HepG2 (cell line): Measurements from ENCODE around the gene FAM111A. TPM values are rescaled to one million over a fixed set of nuclear protein-coding genes. Genes with fewer than 3 reads are reported as not detected.

Experiments
- ASH2L ChIP-seq: fragments of 300-600, 200-600 bp; sonication (generic); IDR thresholded peaks from 2 replicates; pipeline ENCODE4 v1.7.0; 2017; ENCODE audit warnings: low read depth, mild to moderate bottlenecking, moderate library complexity, mixed read lengths, low read length; ENCODE audit not compliant: insufficient read length
- CBX2 ChIP-seq, 2 experiments: fragments of 200-600 bp in 1 of 2; sonication (generic); formaldehyde crosslinking in 1 of 2; IDR thresholded peaks; 2 replicates each; pipeline versions ENCODE4 v1.7.0 to v1.8.1; 2018 to 2022; ENCODE audit warnings: low read depth in 2 of 2, low read length in 1 of 2, mild to moderate bottlenecking in 1 of 2, missing genetic modification reagents in 1 of 2
- CENPX ChIP-seq: sonication (generic); formaldehyde crosslinking; IDR thresholded peaks from 2 replicates; pipeline ENCODE4 v1.9.0; 2021; ENCODE audit warnings: mild to moderate bottlenecking, missing genetic modification reagents, moderate library complexity
- GFI1 ChIP-seq: sonication (generic); formaldehyde crosslinking; IDR thresholded peaks from 2 replicates; pipeline ENCODE4 v1.5.0; 2020; ENCODE audit warnings: missing genetic modification reagents, mild to moderate bottlenecking, borderline replicate concordance
- HHEX ChIP-seq: IDR thresholded peaks from 2 replicates; pipeline ENCODE4 v1.6.1; 2016; ENCODE audit warnings: control low read depth
- HNF4A ChIP-seq: sonication (generic); formaldehyde crosslinking; IDR thresholded peaks from 2 replicates; pipeline ENCODE4 v1.4.0; 2020; ENCODE audit warnings: missing genetic modification reagents
- IRX3 ChIP-seq: sonication (generic); formaldehyde crosslinking; IDR thresholded peaks from 2 replicates; pipeline ENCODE4 v1.8.1; 2023; ENCODE audit warnings: mild to moderate bottlenecking, low read depth, missing genetic modification reagents, borderline replicate concordance
- JUND ChIP-seq: sonication (generic); formaldehyde crosslinking; IDR thresholded peaks from 2 replicates; pipeline ENCODE4 v1.8.0; 2022; ENCODE audit warnings: mild to moderate bottlenecking, missing genetic modification reagents
- MTA1 ChIP-seq: sonication (generic); formaldehyde crosslinking; IDR thresholded peaks from 2 replicates; pipeline ENCODE4 v1.4.0; 2020; ENCODE audit warnings: missing genetic modification reagents, mild to moderate bottlenecking, borderline replicate concordance
- NR2F1 ChIP-seq, 2 experiments: fragments of 450-650 bp in 1 of 2; formaldehyde crosslinking in 1 of 2; IDR thresholded peaks; 2 replicates each; pipeline versions ENCODE4 v1.5.0 to v1.6.1; 2016 to 2020; ENCODE audit warnings: mild to moderate bottlenecking in 1 of 2, missing compliant biosample characterization in 1 of 2, missing genetic modification reagents in 1 of 2, moderate library complexity in 1 of 2
- TBX2 ChIP-seq: sonication (generic); formaldehyde crosslinking; IDR thresholded peaks from 2 replicates; pipeline ENCODE4 v1.5.0; 2020; ENCODE audit warnings: missing genetic modification reagents, mild to moderate bottlenecking, borderline replicate concordance
- ZNF205 ChIP-seq: IDR thresholded peaks from 2 replicates; pipeline ENCODE4 v1.6.1; 2018; ENCODE audit warnings: missing biosample characterization, missing genetic modification reagents
- ZNF234 ChIP-seq: sonication (generic); formaldehyde crosslinking; conservative IDR thresholded peaks from 2 replicates; pipeline ENCODE4 v1.5.1; 2020; ENCODE audit warnings: mild to moderate bottlenecking, missing genetic modification reagents
- ZNF761 ChIP-seq: sonication (generic); formaldehyde crosslinking; conservative IDR thresholded peaks from 2 replicates; pipeline ENCODE4 v1.4.0; 2020; ENCODE audit warnings: mild to moderate bottlenecking, missing genetic modification reagents
- ZNF788 ChIP-seq: sonication (generic); formaldehyde crosslinking; IDR thresholded peaks from 2 replicates; pipeline ENCODE4 v1.5.0; 2020; ENCODE audit warnings: mild to moderate bottlenecking, missing genetic modification reagents, borderline replicate concordance
- polyA plus RNA-seq, 8 experiments: library from polyadenylated mRNA; depleted of rRNA in 3 of 8; stranded (reverse) in 7 of 8; unstranded in 1 of 8; fragments of >200 nt; fragmentation: Illumina TruSeq in 4 of 8; extraction: Trizol in 4 of 8; gene quantifications; 2 replicates each; pipeline versions ENCODE4 v1.2.1 to v1.2.3, GENCODE V29; 2011 to 2016; ENCODE audit warnings: low read depth in 4 of 8, missing spikeins in 1 of 8, mixed read lengths in 1 of 8; ENCODE audit not compliant: insufficient read depth in 1 of 8
- total RNA-seq, 5 experiments: library from RNA; depleted of rRNA; stranded (reverse); fragments of >200 nt; fragmentation: Illumina TruSeq; extraction: Trizol; gene quantifications; 2 replicates each; pipeline ENCODE4 v1.2.3, GENCODE V29; 2016; ENCODE audit warnings: low read depth in 1 of 5
- TF ChIP-seq, protein P1 (sequence below): sonication (generic); formaldehyde crosslinking; conservative IDR thresholded peaks from 2 replicates; pipeline ENCODE4 v1.4.0; 2020; ENCODE audit warnings: mild to moderate bottlenecking, missing genetic modification reagents, moderate library complexity
- TF ChIP-seq, protein P2 (sequence below): sonication (generic); formaldehyde crosslinking; IDR thresholded peaks from 2 replicates; pipeline ENCODE4 v1.5.0; 2020; ENCODE audit warnings: missing genetic modification reagents
- TF ChIP-seq, protein P3 (sequence below): sonication (generic); formaldehyde crosslinking; conservative IDR thresholded peaks from 2 replicates; pipeline ENCODE4 v1.8.0; 2022; ENCODE audit warnings: mild to moderate bottlenecking, moderate library complexity, missing genetic modification reagents
- TF ChIP-seq, protein P4 (sequence below): IDR thresholded peaks from 2 replicates; pipeline ENCODE4 v1.6.1; 2016; ENCODE audit warnings: low read depth, borderline replicate concordance
- TF ChIP-seq, protein P5 (sequence below): sonication (generic); formaldehyde crosslinking; IDR thresholded peaks from 2 replicates; pipeline ENCODE4 v1.5.0; 2020; ENCODE audit warnings: missing genetic modification reagents, mild to moderate bottlenecking, borderline replicate concordance

Gene FAM111A
- total and polyA plus RNA-seq, 2 of the 13 experiments (the other 11 are each of a cell fraction or from before 2014, with no cell fraction given) = 3.2 to 13.5 TPM

DNA sequence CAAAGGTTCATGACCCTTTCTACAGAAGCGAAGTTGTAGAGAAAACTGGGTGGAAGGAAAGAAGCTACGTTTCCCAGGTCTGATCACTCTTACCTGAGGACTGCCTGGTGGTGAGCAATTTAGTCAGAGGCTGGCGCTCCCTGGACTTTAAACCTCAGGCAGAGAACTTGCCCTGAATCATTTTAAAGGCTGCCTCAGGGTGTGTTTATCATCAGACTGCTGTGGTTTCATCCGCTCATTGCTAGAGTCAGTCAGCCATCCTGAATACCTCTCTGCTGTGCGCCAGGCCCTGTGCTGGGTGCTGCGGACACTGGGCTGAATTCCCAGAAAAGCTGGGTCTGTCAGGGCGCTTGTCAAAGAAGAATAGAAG, 32.0 kb downstream of the FAM111A start (continued):
- TF ChIP-seq, protein P1, sequence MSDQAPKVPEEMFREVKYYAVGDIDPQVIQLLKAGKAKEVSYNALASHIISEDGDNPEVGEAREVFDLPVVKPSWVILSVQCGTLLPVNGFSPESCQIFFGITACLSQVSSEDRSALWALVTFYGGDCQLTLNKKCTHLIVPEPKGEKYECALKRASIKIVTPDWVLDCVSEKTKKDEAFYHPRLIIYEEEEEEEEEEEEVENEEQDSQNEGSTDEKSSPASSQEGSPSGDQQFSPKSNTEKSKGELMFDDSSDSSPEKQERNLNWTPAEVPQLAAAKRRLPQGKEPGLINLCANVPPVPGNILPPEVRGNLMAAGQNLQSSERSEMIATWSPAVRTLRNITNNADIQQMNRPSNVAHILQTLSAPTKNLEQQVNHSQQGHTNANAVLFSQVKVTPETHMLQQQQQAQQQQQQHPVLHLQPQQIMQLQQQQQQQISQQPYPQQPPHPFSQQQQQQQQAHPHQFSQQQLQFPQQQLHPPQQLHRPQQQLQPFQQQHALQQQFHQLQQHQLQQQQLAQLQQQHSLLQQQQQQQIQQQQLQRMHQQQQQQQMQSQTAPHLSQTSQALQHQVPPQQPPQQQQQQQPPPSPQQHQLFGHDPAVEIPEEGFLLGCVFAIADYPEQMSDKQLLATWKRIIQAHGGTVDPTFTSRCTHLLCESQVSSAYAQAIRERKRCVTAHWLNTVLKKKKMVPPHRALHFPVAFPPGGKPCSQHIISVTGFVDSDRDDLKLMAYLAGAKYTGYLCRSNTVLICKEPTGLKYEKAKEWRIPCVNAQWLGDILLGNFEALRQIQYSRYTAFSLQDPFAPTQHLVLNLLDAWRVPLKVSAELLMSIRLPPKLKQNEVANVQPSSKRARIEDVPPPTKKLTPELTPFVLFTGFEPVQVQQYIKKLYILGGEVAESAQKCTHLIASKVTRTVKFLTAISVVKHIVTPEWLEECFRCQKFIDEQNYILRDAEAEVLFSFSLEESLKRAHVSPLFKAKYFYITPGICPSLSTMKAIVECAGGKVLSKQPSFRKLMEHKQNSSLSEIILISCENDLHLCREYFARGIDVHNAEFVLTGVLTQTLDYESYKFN (CRISPR knock-in tag) = no peak
- TF ChIP-seq, protein P2, sequence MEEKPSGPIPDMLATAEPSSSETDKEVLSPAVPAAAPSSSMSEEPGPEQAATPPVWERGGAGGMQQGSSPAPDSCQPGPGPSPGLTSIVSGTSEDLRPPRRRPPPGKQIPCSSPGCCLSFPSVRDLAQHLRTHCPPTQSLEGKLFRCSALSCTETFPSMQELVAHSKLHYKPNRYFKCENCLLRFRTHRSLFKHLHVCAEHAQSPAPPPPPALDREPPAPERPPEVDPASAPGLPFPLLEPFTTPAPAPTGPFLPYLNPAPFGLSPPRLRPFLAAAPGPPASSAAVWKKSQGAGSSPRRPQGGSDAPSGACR (CRISPR knock-in tag) = no peak
- TF ChIP-seq, protein P3, sequence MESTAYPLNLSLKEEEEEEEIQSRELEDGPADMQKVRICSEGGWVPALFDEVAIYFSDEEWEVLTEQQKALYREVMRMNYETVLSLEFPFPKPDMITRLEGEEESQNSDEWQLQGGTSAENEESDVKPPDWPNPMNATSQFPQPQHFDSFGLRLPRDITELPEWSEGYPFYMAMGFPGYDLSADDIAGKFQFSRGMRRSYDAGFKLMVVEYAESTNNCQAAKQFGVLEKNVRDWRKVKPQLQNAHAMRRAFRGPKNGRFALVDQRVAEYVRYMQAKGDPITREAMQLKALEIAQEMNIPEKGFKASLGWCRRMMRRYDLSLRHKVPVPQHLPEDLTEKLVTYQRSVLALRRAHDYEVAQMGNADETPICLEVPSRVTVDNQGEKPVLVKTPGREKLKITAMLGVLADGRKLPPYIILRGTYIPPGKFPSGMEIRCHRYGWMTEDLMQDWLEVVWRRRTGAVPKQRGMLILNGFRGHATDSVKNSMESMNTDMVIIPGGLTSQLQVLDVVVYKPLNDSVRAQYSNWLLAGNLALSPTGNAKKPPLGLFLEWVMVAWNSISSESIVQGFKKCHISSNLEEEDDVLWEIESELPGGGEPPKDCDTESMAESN (CRISPR knock-in tag) = no peak
- TF ChIP-seq ZNF205 (CRISPR knock-in tag) (peak; percentile 97), ZNF234 (no peak), HHEX (CRISPR knock-in tag) (no peak), CBX2 (IDR thresholded peaks at IDR 0.05; ENCODE audit: low read depth, low read length) (no peak), CBX2 (CRISPR knock-in tag; IDR thresholded peaks at IDR 0.05; ENCODE audit: low read depth) (no peak), IRX3 (CRISPR knock-in tag) (no peak), NR2F1 (CRISPR knock-in tag; IDR thresholded peaks at IDR 0.05) (no peak), HNF4A (peak; percentile 75; the same call in 1 of the 2 replicates), GFI1 (CRISPR knock-in tag) (0 out of 2 replicates have a peak, but pooled peaks have one; percentile 2), MTA1 (CRISPR knock-in tag) (0 out of 2 replicates have a peak, but pooled peaks have one; percentile 5), CENPX (CRISPR knock-in tag) (no peak), TBX2 (no peak), ZNF788 (CRISPR knock-in tag) (no peak), ZNF761 (CRISPR knock-in tag) (0 out of 2 replicates have a peak, but pooled peaks have one; percentile 3), ASH2L (peak; percentile 10), JUND (CRISPR knock-in tag) (no peak)
- TF ChIP-seq, protein P4, sequence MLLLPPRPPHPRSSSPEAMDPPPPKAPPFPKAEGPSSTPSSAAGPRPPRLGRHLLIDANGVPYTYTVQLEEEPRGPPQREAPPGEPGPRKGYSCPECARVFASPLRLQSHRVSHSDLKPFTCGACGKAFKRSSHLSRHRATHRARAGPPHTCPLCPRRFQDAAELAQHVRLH = no peak
- TF ChIP-seq, protein P5, sequence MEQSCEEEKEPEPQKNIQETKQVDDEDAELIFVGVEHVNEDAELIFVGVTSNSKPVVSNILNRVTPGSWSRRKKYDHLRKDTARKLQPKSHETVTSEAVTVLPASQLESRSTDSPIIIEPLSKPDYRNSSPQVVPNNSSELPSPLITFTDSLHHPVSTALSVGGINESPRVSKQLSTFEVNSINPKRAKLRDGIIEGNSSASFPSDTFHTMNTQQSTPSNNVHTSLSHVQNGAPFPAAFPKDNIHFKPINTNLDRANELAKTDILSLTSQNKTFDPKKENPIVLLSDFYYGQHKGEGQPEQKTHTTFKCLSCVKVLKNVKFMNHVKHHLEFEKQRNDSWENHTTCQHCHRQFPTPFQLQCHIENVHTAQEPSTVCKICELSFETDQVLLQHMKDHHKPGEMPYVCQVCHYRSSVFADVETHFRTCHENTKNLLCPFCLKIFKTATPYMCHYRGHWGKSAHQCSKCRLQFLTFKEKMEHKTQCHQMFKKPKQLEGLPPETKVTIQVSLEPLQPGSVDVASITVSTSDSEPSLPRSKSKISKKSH = no peak
